Gastroesophageal sphincter (tissue), 3 donors: ENCODE measurements around the gene PCDH15.

ENCODE experiments used
- CTCF ChIP-seq, 4 experiments: fragments of 200-600 bp in 2 of 4; fragments of 450-650 bp in 2 of 4; sonication (generic) in 1 of 4; IDR thresholded peaks; one replicate each; pipeline ENCODE4 v1.5.1; 2017 to 2019; ENCODE audit warnings: antibody characterized with exemption in 4 of 4, mild to moderate bottlenecking in 2 of 4, moderate library complexity in 2 of 4
- POLR2AphosphoS5 ChIP-seq: sonication (generic); formaldehyde crosslinking; IDR thresholded peaks from one replicate; pipeline ENCODE4 v1.6.1; 2017; ENCODE audit warnings: antibody characterized with exemption

GRCh38 chr10:53836638-53837037 is 964.4 kb downstream of the PCDH15 start:
- TF ChIP-seq CTCF (IDR thresholded peaks at IDR 0.05) (no peak), POLR2AphosphoS5 (no peak)
